ENCODE results near the gene CPNE7. TPM values are rescaled to one million over a fixed set of nuclear protein-coding genes. Genes with fewer than 3 reads are reported as not detected.

Gene CPNE7
- total and polyA plus RNA-seq, 5 experiments from 2014 or later: 0.23 to 0.53 TPM; not detected in 3

Other genes with a start within 250 kb of the CPNE7 start
- gene ANKRD11, start 85.2 kb upstream of the CPNE7 start, total RNA-seq: 100 to 1,000 TPM; 326 to 328 TPM
- 10 to 100 TPM in 2 of 3 donors, 1 to 10 TPM in 1; 8.9 to 61.1 (median 13.9) TPM for gene ANKRD11, start 85.2 kb upstream of the CPNE7 start, polyA plus RNA-seq
- gene SPG7, start 67.4 kb upstream of the CPNE7 start, total RNA-seq: 100 to 1,000 TPM; 164 to 169 TPM
- 10 to 100 TPM; 44.8 to 58.2 (median 44.9) TPM for gene SPG7, start 67.4 kb upstream of the CPNE7 start, polyA plus RNA-seq
- gene RPL13, start 15.1 kb upstream of the CPNE7 start, total RNA-seq: 1,000 to 10,000 TPM; 5,034 to 5,103 TPM
- 1,000 to 10,000 TPM; 5,034 to 7,902 (median 7,525) TPM for gene RPL13, start 15.1 kb upstream of the CPNE7 start, polyA plus RNA-seq
- not detected for gene DPEP1, start 37.9 kb downstream of the CPNE7 start, total RNA-seq
- not detected for gene DPEP1, start 37.9 kb downstream of the CPNE7 start, polyA plus RNA-seq
- gene CHMP1A, start 82.0 kb downstream of the CPNE7 start, total RNA-seq: 10 to 100 TPM; 75.3 to 75.4 TPM
- gene CHMP1A, start 82.0 kb downstream of the CPNE7 start, polyA plus RNA-seq: 10 to 100 TPM; 48.9 to 58.3 (median 52.7) TPM
- 1 to 10 TPM; 6.2 to 7.7 TPM for gene SPATA33, start 82.1 kb downstream of the CPNE7 start, total RNA-seq
- gene SPATA33, start 82.1 kb downstream of the CPNE7 start, polyA plus RNA-seq: 1 to 10 TPM; 1.7 to 3.0 (median 2.3) TPM
- 100 to 1,000 TPM; 129 to 135 TPM for gene CDK10, start 110.9 kb downstream of the CPNE7 start, total RNA-seq
- gene CDK10, start 110.9 kb downstream of the CPNE7 start, polyA plus RNA-seq: 10 to 100 TPM; 25.4 to 63.3 (median 27.3) TPM
- 1 to 10 TPM; 6.9 to 8.1 TPM for gene SPATA2L, start 125.9 kb downstream of the CPNE7 start, total RNA-seq
- gene SPATA2L, start 125.9 kb downstream of the CPNE7 start, polyA plus RNA-seq: 1 to 10 TPM; 3.5 to 6.4 (median 5.4) TPM
- 10 to 100 TPM; 16.5 to 17.0 TPM for gene VPS9D1, start 145.1 kb downstream of the CPNE7 start, total RNA-seq
- gene VPS9D1, start 145.1 kb downstream of the CPNE7 start, polyA plus RNA-seq: 1 to 10 TPM in 1 of 3 donors, under 1 TPM in 2; 0.53 to 1.3 (median 0.91) TPM
- 100 to 1,000 TPM; 168 to 171 TPM for gene ZNF276, start 145.8 kb downstream of the CPNE7 start, total RNA-seq
- 10 to 100 TPM; 15.0 to 56.0 (median 19.6) TPM for gene ZNF276, start 145.8 kb downstream of the CPNE7 start, polyA plus RNA-seq
- 1 to 10 TPM; 3.7 to 6.1 TPM for gene FANCA, start 240.9 kb downstream of the CPNE7 start, total RNA-seq
- 1 to 10 TPM in 2 of 3 donors, under 1 TPM in 1; 0.98 to 7.4 (median 1.5) TPM for gene FANCA, start 240.9 kb downstream of the CPNE7 start, polyA plus RNA-seq

All from naive thymus-derived CD8-positive, alpha-beta T cell (primary cell).